HCT116 (cell line): ENCODE results near the gene FAXC. TPM values are rescaled to one million over a fixed set of nuclear protein-coding genes. Genes with fewer than 3 reads are reported as not detected.

Experiments
- ATAC-seq: fragments of 200-7000 bp; cut with Tn5 transposase; 2 replicates; pipeline ENCODE4 v1.9.1; 2020; ENCODE audit warnings: mild to moderate bottlenecking, moderate library complexity
- BruUV-seq: library from RNA; stranded (reverse); fragments of 400-500 nt; replicated peaks from 2 replicates; lab custom pipeline; 2021; lab: Mats Ljungman, UMichigan
- CTCF ChIA-PET: fragments of 300-600 bp; sonication (Branson Sonifier 250); formaldehyde crosslinking; loops from one replicate; lab custom pipeline; 2021; ENCODE audit warnings: antibody characterized with exemption; lab: Charles Lee
- POLR2A ChIA-PET: fragments of 300-600, 350-600 bp; sonication (Branson Sonifier 250); formaldehyde crosslinking; loops from one replicate; lab custom pipeline; 2021; ENCODE audit warnings: antibody characterized with exemption; lab: Charles Lee
- RAD21 ChIA-PET, 2 experiments: fragments of 300-600 bp; sonication (Branson Sonifier 250); formaldehyde crosslinking; loops; one replicate each; lab custom pipeline; 2023; ENCODE audit warnings: low total read pairs in 2 of 2; ENCODE audit not compliant: uncharacterized antibody in 2 of 2, unreplicated experiment in 2 of 2, low non-redundant PET in 1 of 2; lab: Charles Lee
- DNase-seq: peaks from one replicate; pipeline ENCODE4 v3.0.0-alpha.2; 2010; ENCODE audit warnings: low read depth, low spot score
- H2AFZ ChIP-seq: fragments of 200-600 bp; shearing (Covaris generic), sonication (generic); 2 replicates; pipeline ENCODE4 v1.6.1; 2017; ENCODE audit warnings: low read depth, mixed run types, mixed read lengths, antibody characterized with exemption, low read length; ENCODE audit not compliant: poor library complexity, severe bottlenecking
- H3K27ac ChIP-seq: 2 replicates; pipeline ENCODE4 v1.5.1; 2012; ENCODE audit warnings: low read depth, low read length
- H3K27me3 ChIP-seq: fragments of 200-600 bp; sonication (generic); 2 replicates; pipeline ENCODE4 v1.6.1; 2016; ENCODE audit warnings: mixed run types, low read length, mixed read lengths; ENCODE audit not compliant: insufficient read depth
- H3K36me3 ChIP-seq, 2 experiments: fragments of 200-500 bp in 1 of 2; fragments of 200-600 bp in 1 of 2; sonication (Bioruptor generic) in 1 of 2; sonication (generic) in 1 of 2; 2 replicates each; pipeline versions ENCODE4 v1.5.1 to v1.6.1; 2014 to 2016; ENCODE audit warnings: low read length in 2 of 2, inconsistent platforms in 1 of 2, mixed read lengths in 1 of 2, mixed run types in 1 of 2; ENCODE audit not compliant: insufficient read depth in 2 of 2, control insufficient read depth in 1 of 2
- H3K4me1 ChIP-seq, 2 experiments: fragments of 200-600 bp in 1 of 2; sonication (generic) in 1 of 2; 2 replicates each; pipeline versions ENCODE4 v1.5.1 to v1.6.1; 2012 to 2017; ENCODE audit warnings: low read length in 2 of 2, inconsistent platforms in 1 of 2, mild to moderate bottlenecking in 1 of 2, mixed read lengths in 1 of 2, mixed run types in 1 of 2, moderate library complexity in 1 of 2; ENCODE audit not compliant: insufficient read depth in 2 of 2, control insufficient read depth in 1 of 2
- H3K4me2 ChIP-seq: fragments of 200-600 bp; sonication (generic); 2 replicates; pipeline ENCODE4 v1.6.1; 2017; ENCODE audit warnings: mixed run types, low read length, mixed read lengths
- H3K4me3 ChIP-seq, 2 experiments: fragments of 200-600 bp in 1 of 2; sonication (generic) in 1 of 2; replicated peaks in 1 of 2; 2 replicates each; pipeline ENCODE4 v1.5.1; 2011 to 2016; ENCODE audit warnings: low read length in 2 of 2, control low read depth in 1 of 2, low read depth in 1 of 2, mild to moderate bottlenecking in 1 of 2, mixed read lengths in 1 of 2, mixed run types in 1 of 2
- H3K79me2 ChIP-seq: fragments of 200-600 bp; sonication (generic); 2 replicates; pipeline ENCODE4 v1.6.1; 2017; ENCODE audit warnings: mild to moderate bottlenecking, mixed run types, low read length, moderate library complexity, mixed read lengths; ENCODE audit not compliant: insufficient read depth
- H3K9ac ChIP-seq: fragments of 200-600 bp; sonication (generic); 2 replicates; pipeline ENCODE4 v1.6.1; 2016; ENCODE audit warnings: low read length, mixed read lengths
- H3K9me2 ChIP-seq: fragments of 200-600 bp; sonication (generic), shearing (Covaris generic); 2 replicates; pipeline ENCODE4 v1.6.1; 2017; ENCODE audit warnings: mixed run types, mild to moderate bottlenecking, moderate library complexity; ENCODE audit not compliant: insufficient read depth
- H3K9me3 ChIP-seq, 2 experiments: fragments of 200-500 bp in 1 of 2; fragments of 200-600 bp in 1 of 2; sonication (Bioruptor generic) in 1 of 2; sonication (generic) in 1 of 2; 2 replicates each; pipeline ENCODE4 v1.6.1; 2014 to 2017; ENCODE audit warnings: low read length in 2 of 2, mixed read lengths in 2 of 2, inconsistent platforms in 1 of 2, low read depth in 1 of 2, mild to moderate bottlenecking in 1 of 2, mixed run types in 1 of 2, moderate library complexity in 1 of 2; ENCODE audit not compliant: control insufficient read depth in 1 of 2, insufficient read depth in 1 of 2
- H4K20me1 ChIP-seq: fragments of 200-600 bp; sonication (generic), shearing (Covaris generic); 2 replicates; pipeline ENCODE4 v1.6.1; 2017; ENCODE audit warnings: mixed run types, mild to moderate bottlenecking, moderate library complexity; ENCODE audit not compliant: insufficient read depth
- ELF1 ChIP-seq: IDR thresholded peaks from 2 replicates; pipeline ENCODE4 v1.6.1; 2012; ENCODE audit warnings: low read depth, borderline replicate concordance
- EZH2phosphoT487 ChIP-seq: fragments of 200-600 bp; IDR thresholded peaks from 2 replicates; pipeline ENCODE4 v1.6.1; 2018; ENCODE audit warnings: antibody characterized with exemption, borderline replicate concordance
- FOSL1 ChIP-seq: IDR thresholded peaks from 2 replicates; pipeline ENCODE4 v1.6.1; 2012; ENCODE audit warnings: low read depth
- JUND ChIP-seq: IDR thresholded peaks from 2 replicates; pipeline ENCODE4 v1.6.1; 2012
- RAD21 ChIP-seq: IDR thresholded peaks from 2 replicates; pipeline ENCODE4 v1.6.1; 2012; ENCODE audit warnings: low read depth, mild to moderate bottlenecking
- SIN3A ChIP-seq: IDR thresholded peaks from 2 replicates; pipeline ENCODE4 v1.6.1; 2012; ENCODE audit warnings: low read depth
- SP1 ChIP-seq: IDR thresholded peaks from 2 replicates; pipeline ENCODE4 v1.6.1; 2012; ENCODE audit warnings: low read depth
- YY1 ChIP-seq: IDR thresholded peaks from 2 replicates; pipeline ENCODE4 v1.6.1; 2011; ENCODE audit warnings: low read length, low read depth, moderate library complexity, mild to moderate bottlenecking; ENCODE audit not compliant: insufficient replicate concordance; ENCODE audit errors: extremely low read depth
- ZFX ChIP-seq: fragments of 450-650 bp; IDR thresholded peaks from 2 replicates; pipeline ENCODE4 v1.6.1; 2017
- intact Hi-C: fragments of 100-400 bp; cut with micrococcal nuclease; formaldehyde crosslinking; loops from 2 replicates; pipeline ENCODE4 v1.10.0; 2022
- total RNA-seq: library from RNA; stranded (reverse); gene quantifications from one replicate; pipeline ENCODE4 v1.2.1, GENCODE V29; 2021; ENCODE audit not compliant: unreplicated experiment
- TF ChIP-seq, protein P1 (sequence below): IDR thresholded peaks from 2 replicates; pipeline ENCODE4 v1.6.1; 2012
- TF ChIP-seq, protein P2 (sequence below), 3 experiments: fragments of 200-600 bp in 1 of 3; sonication (generic) in 1 of 3; IDR thresholded peaks in 2 of 3; conservative IDR thresholded peaks in 1 of 3; 2 replicates each; pipeline ENCODE4 v1.5.1; 2012 to 2017; ENCODE audit warnings: low read depth in 2 of 3, low read length in 2 of 3, antibody characterized with exemption in 1 of 3, borderline replicate concordance in 1 of 3, control low read depth in 1 of 3, mild to moderate bottlenecking in 1 of 3, mixed read lengths in 1 of 3, mixed run types in 1 of 3, moderate library complexity in 1 of 3; ENCODE audit not compliant: insufficient read depth in 1 of 3
- TF ChIP-seq, protein P3 (sequence below): IDR thresholded peaks from 2 replicates; pipeline ENCODE4 v1.6.1; 2011; ENCODE audit warnings: mild to moderate bottlenecking, low read length, moderate library complexity; ENCODE audit not compliant: insufficient replicate concordance; ENCODE audit errors: extremely low read depth

FAXC gene
- total RNA-seq, 1 experiment from 2014 or later, result 4.7 TPM

DNA sequence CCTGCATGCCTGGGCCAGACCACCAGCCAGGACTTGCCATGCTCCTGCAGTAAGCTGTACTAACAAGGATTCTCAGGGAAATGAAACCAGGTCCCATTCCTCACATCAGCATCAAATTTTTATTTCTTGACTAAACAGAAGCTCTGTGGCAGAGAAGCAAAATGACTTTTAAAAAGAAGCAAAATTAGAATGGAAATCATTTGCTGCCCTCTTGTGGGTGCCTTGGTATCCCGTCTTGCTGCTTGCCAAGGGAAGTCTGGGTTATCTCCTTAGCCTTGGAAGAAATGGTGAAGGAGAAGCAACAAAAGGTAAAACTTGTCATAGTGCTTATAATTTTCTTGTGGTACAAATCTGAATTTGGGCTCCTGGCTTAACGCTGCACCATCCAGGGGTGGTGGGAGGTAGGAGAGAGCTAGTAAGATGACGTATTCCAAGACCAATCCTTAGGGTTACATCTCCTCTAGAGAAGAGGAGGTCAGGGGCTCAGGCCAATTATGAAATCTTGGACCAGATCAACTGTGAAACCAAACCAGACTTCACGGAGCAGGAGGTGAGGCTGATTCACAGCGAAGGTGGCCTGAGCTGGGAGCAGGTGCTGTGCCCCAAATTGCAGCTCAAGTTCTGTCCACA, 107.5 kb downstream of the FAXC start:
- RAD21 ChIA-PET, result no interaction called here
- peak; percentile 86 for ATAC-seq
- peaks cover 58% of the 10 kb centered on the region for H3K27me3 ChIP-seq
- H3K9ac ChIP-seq, result no peak overlapping the region
- CTCF ChIA-PET, result interaction anchor here (0.8 to 2.5 kb wide), 13 partner anchors 8 to 1801 kb away, joined by 3 to 38 read pairs (median 4); no protein-coding TSS in a partner anchor
- H3K79me2 ChIP-seq, result no peaks in the 10 kb centered on the region
- TF ChIP-seq ELF1 (no peak), RAD21 (peak; percentile 74), JUND (no peak), YY1 (no peak), SIN3A (no peak), EZH2phosphoT487 (no peak), FOSL1 (no peak), SP1 (no peak), ZFX (no peak)
- TF ChIP-seq, protein P1, sequence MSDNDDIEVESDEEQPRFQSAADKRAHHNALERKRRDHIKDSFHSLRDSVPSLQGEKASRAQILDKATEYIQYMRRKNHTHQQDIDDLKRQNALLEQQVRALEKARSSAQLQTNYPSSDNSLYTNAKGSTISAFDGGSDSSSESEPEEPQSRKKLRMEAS, result no peak
- TF ChIP-seq, protein P2, sequence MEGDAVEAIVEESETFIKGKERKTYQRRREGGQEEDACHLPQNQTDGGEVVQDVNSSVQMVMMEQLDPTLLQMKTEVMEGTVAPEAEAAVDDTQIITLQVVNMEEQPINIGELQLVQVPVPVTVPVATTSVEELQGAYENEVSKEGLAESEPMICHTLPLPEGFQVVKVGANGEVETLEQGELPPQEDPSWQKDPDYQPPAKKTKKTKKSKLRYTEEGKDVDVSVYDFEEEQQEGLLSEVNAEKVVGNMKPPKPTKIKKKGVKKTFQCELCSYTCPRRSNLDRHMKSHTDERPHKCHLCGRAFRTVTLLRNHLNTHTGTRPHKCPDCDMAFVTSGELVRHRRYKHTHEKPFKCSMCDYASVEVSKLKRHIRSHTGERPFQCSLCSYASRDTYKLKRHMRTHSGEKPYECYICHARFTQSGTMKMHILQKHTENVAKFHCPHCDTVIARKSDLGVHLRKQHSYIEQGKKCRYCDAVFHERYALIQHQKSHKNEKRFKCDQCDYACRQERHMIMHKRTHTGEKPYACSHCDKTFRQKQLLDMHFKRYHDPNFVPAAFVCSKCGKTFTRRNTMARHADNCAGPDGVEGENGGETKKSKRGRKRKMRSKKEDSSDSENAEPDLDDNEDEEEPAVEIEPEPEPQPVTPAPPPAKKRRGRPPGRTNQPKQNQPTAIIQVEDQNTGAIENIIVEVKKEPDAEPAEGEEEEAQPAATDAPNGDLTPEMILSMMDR (IDR thresholded peaks at IDR 0.05 in 2 of 3, conservative IDR thresholded peaks at IDR 0.05 in 1 of 3; ENCODE audit: borderline replicate concordance in 1 of 3, insufficient read depth in 1 of 3, low read depth in 2 of 3, low read length in 2 of 3), result peak; percentile 34 to 63 (median 42); a peak in 4 of 6 replicates
- TF ChIP-seq, protein P3, sequence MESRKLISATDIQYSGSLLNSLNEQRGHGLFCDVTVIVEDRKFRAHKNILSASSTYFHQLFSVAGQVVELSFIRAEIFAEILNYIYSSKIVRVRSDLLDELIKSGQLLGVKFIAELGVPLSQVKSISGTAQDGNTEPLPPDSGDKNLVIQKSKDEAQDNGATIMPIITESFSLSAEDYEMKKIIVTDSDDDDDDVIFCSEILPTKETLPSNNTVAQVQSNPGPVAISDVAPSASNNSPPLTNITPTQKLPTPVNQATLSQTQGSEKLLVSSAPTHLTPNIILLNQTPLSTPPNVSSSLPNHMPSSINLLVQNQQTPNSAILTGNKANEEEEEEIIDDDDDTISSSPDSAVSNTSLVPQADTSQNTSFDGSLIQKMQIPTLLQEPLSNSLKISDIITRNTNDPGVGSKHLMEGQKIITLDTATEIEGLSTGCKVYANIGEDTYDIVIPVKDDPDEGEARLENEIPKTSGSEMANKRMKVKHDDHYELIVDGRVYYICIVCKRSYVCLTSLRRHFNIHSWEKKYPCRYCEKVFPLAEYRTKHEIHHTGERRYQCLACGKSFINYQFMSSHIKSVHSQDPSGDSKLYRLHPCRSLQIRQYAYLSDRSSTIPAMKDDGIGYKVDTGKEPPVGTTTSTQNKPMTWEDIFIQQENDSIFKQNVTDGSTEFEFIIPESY, result no peak
- intact Hi-C loops, result loop anchor here (1.0 to 10.0 kb wide), 2 partner anchors 90 to 1737 kb away; no protein-coding TSS in a partner anchor
- H3K9me3 ChIP-seq, result no peaks in the 10 kb centered on the region
- POLR2A ChIA-PET, result no interaction called here
- DNase-seq, result peak; percentile 38
- H3K27ac ChIP-seq, result no peak overlapping the region
- no peaks in the 10 kb centered on the region for H3K4me1 ChIP-seq
- no peak overlapping the region for H3K4me2 ChIP-seq
- H4K20me1 ChIP-seq, result no peaks in the 10 kb centered on the region
- no peaks in the 10 kb centered on the region for H3K9me2 ChIP-seq
- no peak overlapping the region for H2AFZ ChIP-seq
- no peaks in the 10 kb centered on the region for H3K36me3 ChIP-seq
- no TSS peak for BruUV-seq
- H3K4me3 ChIP-seq, result no peak overlapping the region
